IPS-18a (cell line): ENCODE measurements around the gene SLCO2B1.

ENCODE experiments used
- H3K27ac ChIP-seq: one replicate; pipeline ENCODE4 v1.5.1; 2013; ENCODE audit warnings: low read length
- H3K27me3 ChIP-seq: one replicate; pipeline ENCODE4 v1.6.1; 2013; ENCODE audit warnings: mild to moderate bottlenecking, low read length; ENCODE audit not compliant: control insufficient read depth, insufficient read depth
- H3K36me3 ChIP-seq: one replicate; pipeline ENCODE4 v1.6.1; 2013; ENCODE audit warnings: low read depth, low read length; ENCODE audit not compliant: control insufficient read depth
- H3K4me1 ChIP-seq: one replicate; pipeline ENCODE4 v1.6.1; 2013; ENCODE audit warnings: low read depth, low read length; ENCODE audit not compliant: control insufficient read depth
- H3K4me3 ChIP-seq: one replicate; pipeline ENCODE4 v1.5.1; 2013; ENCODE audit warnings: low read length
- H3K9ac ChIP-seq: one replicate; pipeline ENCODE4 v1.6.1; 2013; ENCODE audit warnings: mild to moderate bottlenecking, low read length, moderate library complexity
- H3K9me3 ChIP-seq: one replicate; pipeline ENCODE4 v1.6.1; 2013; ENCODE audit warnings: low read depth, low read length; ENCODE audit not compliant: control insufficient read depth

Gene SLCO2B1

DNA sequence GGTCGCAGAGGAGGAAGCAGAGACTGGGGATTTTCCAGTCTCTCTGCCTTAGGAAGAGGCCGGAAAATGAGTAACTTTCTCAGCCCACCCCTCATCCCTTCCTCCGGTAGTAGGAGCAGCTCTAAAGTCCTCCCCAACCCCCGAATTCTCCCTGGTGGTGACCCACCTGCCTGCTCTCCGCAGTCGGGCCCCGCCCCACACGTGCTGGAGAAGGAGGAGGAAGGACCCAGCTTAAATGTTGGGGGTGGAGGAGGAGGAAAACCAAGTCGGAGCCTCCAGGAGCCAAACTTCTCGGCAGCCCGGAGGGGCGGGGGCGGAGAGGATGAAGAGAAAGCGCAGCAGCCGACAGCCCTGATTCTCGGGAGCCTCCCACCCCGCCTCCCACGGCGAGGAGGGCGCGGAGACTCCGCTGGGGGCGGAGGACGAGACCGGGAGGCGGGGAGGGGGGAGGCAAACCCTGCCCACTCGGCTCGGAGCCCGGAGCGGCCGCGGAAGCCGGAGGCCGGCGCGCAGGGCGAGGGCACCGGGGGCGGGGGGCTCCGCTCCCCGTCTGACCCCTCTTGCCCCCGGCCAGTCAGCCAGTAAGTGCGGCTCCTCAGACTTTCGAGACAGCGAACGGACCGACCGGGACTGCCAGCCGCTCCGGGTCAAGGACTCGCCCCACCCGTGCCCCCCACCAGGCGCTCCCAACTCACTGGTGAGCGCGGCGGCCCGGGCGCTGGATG is 89.6 kb downstream of the SLCO2B1 start, which contains the start of gene TPBGL:
Gene TPBGL (plus strand): TSS at position 464 of the 725 bp plus-strand sequence. CDS start 276 bp downstream, outside the sequence.
- Histone ChIP-seq H3K4me1 (peaks cover 23% of the 10 kb centered on the region), H3K4me3 (peak within 1 kb of the TSS; percentile 39), H3K36me3 (no peaks in the 10 kb centered on the region), H3K27ac (no peak within 1 kb of the TSS), H3K9ac (no peak within 1 kb of the TSS), H3K27me3 (peaks cover 71% of the 10 kb centered on the region), H3K9me3 (no peaks in the 10 kb centered on the region)

DNA sequence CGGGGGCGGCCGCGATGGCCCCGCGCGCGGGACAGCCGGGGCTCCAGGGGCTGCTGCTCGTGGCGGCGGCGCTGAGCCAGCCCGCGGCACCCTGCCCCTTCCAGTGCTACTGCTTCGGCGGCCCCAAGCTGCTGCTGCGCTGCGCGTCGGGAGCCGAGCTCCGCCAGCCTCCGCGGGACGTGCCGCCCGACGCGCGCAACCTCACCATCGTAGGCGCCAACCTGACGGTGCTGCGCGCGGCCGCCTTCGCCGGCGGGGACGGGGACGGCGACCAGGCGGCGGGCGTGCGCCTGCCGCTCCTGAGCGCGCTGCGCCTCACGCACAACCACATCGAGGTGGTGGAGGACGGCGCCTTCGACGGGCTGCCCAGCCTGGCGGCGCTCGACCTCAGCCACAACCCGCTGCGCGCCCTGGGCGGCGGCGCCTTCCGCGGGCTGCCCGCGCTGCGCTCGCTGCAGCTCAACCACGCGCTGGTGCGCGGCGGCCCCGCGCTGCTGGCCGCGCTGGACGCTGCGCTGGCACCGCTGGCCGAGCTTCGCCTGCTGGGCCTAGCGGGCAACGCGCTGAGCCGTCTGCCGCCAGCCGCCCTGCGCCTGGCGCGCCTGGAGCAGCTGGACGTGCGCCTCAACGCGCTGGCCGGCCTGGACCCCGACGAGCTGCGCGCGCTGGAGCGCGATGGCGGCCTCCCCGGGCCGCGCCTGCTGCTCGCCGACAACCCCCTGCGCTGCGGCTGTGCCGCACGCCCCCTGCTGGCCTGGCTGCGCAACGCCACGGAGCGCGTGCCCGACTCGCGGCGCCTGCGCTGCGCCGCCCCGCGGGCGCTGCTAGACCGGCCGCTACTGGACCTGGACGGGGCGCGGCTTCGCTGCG is 90.4 kb downstream of the SLCO2B1 start:
- Histone ChIP-seq H3K27me3 (peaks cover 71% of the 10 kb centered on the region), H3K4me1 (peaks cover 16% of the 10 kb centered on the region), H3K27ac (no peak overlapping the region), H3K9ac (no peak overlapping the region), H3K36me3 (no peaks in the 10 kb centered on the region), H3K4me3 (peak overlapping the region; percentile 44), H3K9me3 (no peaks in the 10 kb centered on the region)

DNA sequence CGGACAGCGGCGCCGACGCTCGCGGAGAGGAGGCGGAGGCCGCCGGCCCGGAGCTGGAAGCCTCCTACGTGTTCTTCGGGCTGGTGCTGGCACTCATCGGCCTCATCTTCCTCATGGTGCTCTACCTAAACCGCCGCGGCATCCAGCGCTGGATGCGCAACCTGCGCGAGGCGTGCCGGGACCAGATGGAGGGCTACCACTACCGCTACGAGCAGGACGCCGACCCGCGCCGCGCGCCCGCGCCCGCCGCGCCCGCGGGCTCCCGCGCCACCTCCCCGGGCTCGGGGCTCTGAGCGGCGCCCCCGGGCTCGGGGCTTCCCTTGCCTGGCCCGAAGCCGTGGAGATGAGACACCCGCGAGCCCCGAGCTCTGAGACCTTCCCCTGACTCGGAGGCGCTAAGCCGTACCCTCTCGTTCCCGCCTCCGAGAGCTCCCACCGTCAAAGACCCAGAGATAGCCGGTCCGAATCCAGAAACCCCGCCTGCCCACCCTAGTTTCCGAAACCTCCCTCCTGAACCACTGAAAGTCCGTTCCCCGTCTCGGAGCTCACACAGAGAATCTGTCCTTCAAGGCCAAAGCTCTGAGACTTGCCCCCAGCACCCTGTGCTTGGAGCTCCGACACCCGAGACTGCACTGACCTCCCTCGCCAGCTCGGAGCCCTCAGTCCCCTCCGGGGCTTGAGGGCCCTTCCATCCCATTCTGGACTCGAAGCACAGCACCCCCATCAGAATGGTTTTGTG is 91.2 kb downstream of the SLCO2B1 start:
- H3K9me3 ChIP-seq, result no peaks in the 10 kb centered on the region
- peaks cover 71% of the 10 kb centered on the region for H3K27me3 ChIP-seq
- no peak overlapping the region for H3K9ac ChIP-seq
- H3K4me1 ChIP-seq, result peaks cover 14% of the 10 kb centered on the region
- H3K27ac ChIP-seq, result no peak overlapping the region
- H3K4me3 ChIP-seq, result peak overlapping the region; percentile 44
- H3K36me3 ChIP-seq, result no peaks in the 10 kb centered on the region

DNA sequence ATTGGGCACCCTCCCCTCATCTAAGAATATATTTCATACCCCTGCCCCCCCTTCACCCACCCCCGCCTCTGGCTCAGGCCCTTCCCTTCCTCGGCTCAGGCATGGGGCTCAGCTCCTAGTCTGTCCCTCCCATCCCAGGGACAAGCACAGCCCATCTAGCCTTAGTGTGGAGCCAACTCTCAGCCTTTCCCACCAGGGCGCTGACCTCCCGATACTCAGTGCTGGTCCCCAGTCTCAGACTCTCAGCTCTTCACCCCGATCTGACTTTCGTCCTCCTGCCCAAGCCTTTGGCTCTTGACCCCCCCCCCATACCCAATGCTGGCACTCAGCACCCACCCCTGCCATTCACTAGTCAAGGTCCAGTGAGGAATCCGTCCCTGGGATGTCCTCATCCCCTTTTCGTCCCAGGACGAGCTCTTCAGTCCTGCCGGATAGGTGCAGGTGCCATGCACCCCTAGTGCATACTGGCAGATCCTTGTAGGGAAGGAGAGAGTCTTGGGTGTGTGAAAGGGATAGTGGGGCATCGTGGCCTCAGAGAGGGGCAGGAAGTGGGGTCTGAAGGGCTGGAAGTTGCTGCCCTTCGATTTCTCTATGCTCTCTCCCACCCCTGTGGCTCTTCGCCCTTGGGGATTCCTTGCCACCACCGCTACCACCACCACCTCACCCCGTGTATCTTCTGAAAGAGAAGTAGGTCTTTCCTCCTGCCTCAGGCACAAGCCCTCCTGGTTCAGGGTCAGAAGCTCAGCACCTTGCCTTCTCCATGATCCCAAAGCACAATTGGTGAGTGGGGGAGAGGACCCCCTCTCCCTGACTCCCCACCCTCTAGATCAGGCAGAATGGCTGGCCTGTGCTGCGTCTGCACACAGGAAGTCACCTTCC is 92.1 kb downstream of the SLCO2B1 start:
- Histone ChIP-seq H3K27me3 (peaks cover 70% of the 10 kb centered on the region), H3K9ac (no peak overlapping the region), H3K4me3 (no peak overlapping the region), H3K27ac (no peak overlapping the region), H3K36me3 (no peaks in the 10 kb centered on the region), H3K4me1 (peaks cover 14% of the 10 kb centered on the region), H3K9me3 (no peaks in the 10 kb centered on the region)

DNA sequence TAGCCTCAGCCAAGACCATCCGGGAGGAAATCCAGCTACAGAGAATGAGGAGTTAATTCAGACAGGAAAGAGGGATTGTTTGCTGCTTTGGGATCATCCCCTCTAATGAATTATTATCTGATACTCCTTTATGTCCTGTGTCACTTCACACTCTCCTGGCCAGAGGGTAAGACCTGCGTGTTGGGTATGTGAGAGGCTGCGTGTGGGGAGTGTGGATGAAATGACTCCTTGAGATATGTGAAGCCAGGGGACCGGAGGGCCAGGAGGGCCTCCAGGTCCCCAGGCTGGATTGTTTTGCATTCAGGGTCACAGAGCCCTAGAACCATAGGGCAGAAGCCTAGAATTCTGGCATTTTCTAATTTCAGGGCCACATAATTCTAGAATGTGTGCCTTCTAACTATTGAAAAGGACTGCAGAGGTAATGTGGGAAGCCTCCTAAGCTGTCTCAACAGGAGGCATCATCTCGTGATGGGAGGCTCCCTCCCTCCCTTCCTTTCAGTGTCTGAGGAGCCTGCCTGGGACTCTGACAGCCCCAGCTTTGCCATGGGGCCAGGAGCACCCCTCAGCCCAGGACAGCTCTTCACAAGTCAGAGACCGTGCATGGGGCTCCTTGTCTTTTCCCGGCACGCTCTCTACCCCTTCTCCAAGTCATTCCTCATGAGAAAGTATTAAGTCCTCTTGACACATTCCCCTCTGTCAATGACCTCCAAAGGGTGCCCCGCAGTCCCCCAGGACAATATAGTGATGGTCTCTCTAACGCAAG is 93.3 kb downstream of the SLCO2B1 start:
- Histone ChIP-seq H3K9me3 (no peaks in the 10 kb centered on the region), H3K27me3 (peaks cover 57% of the 10 kb centered on the region), H3K27ac (no peak overlapping the region), H3K36me3 (no peaks in the 10 kb centered on the region), H3K4me3 (no peak overlapping the region), H3K9ac (no peak overlapping the region), H3K4me1 (peaks cover 11% of the 10 kb centered on the region)

DNA sequence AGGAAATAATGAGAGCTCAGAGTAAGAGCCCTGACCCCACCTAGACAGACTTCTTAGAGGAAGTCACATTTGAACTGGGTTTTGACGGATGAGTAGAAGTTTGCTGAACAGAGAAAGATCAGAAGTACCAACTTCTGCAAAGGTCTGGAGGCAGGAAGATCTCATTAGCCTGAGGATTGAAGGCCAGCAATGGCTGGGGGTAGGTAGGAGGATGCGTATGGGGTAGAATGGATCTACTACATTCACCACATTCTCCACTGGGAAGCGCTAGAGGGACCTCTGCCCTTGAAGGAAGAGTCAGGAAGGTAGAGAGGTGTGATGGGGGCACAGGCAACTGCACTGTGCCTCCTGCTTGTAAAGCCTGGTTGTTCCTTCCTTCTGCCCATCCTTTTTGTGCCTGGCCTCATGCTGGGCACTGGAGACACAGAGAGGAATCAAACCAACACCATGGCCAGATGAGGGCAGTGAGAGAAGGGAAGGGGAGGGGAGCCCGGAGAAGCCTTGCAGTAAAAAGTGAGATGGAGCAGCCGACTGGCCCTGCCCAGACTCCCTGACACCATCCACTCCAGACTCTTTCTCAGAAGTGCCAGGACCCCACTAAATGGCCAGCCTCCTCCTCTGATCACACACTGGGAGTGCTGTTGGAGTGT is 94.6 kb downstream of the SLCO2B1 start:
- H3K27me3 ChIP-seq, result peaks cover 45% of the 10 kb centered on the region
- H3K9me3 ChIP-seq, result no peaks in the 10 kb centered on the region
- H3K9ac ChIP-seq, result no peak overlapping the region
- no peaks in the 10 kb centered on the region for H3K36me3 ChIP-seq
- peaks cover 3% of the 10 kb centered on the region for H3K4me1 ChIP-seq
- no peak overlapping the region for H3K4me3 ChIP-seq
- H3K27ac ChIP-seq, result no peak overlapping the region

DNA sequence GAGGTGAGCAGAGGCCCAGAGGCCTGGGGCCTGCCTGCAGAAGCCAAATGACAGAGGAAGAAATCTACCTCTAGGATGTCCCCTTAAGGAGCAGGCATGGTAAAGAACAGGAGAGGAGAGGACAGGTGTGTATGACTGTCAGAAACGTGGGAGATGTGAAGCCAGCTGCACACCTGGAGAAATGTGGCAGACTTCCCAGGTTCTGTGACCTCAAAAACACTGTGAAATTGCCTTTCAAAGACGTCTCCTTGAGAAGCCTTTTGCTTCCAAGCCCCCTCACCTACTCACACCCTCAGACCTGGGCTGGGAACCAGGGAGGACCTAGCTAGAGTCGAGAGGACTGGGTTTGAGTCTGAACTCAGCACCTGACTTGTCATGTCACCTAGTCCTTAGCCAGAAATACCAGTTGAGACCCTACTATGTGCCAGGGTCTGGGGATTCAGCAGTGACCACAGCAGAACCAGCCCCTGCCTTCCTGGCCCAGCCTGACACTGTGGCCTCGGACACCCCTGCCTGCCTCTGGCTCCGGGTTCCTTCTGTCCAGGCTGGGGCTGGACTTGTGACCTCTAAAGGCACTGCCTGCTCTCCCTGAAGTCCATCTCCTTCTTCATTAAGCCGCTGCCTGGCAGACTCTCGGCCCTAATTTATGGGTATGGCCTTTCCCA is 95.2 kb downstream of the SLCO2B1 start:
- no peaks in the 10 kb centered on the region for H3K9me3 ChIP-seq
- H3K4me1 ChIP-seq, result peaks cover 3% of the 10 kb centered on the region
- no peak overlapping the region for H3K4me3 ChIP-seq
- H3K9ac ChIP-seq, result no peak overlapping the region
- peaks cover 38% of the 10 kb centered on the region for H3K27me3 ChIP-seq
- H3K36me3 ChIP-seq, result no peaks in the 10 kb centered on the region
- no peak overlapping the region for H3K27ac ChIP-seq

DNA sequence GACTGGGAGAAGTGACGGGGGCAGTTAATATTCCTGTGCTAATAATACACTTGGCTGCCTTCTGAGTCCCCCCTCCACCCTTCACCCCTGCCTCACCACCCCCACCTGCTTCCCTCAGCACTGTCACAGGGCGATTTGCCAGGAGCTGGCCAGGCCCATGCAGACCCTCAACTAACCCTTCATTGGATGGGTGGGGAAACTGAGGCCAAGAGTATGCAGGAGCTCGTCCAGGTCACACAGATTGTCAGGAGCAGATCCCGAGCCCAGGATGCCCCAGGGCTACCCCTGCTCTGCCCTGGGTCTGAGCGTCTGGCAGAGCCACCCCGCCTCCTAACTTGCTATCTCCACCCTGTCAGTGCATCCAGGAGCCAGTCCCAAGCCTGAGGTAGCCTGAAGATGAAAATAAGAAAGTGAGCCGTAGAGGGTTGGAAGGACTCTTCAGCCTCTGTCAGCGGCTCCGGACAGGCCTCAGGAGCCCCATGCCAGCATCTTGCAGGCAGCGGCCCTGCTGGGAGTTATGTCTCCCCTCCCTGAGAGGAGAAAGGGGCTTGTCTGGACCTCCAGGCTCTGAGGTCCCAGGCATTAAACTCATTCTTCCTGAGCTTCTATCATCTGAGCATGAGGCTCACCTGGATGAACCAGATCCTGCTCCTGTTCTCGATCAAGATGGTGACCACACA is 95.9 kb downstream of the SLCO2B1 start:
- Histone ChIP-seq H3K27me3 (peaks cover 35% of the 10 kb centered on the region), H3K4me3 (no peak overlapping the region), H3K9ac (no peak overlapping the region), H3K36me3 (no peaks in the 10 kb centered on the region), H3K9me3 (no peaks in the 10 kb centered on the region), H3K4me1 (peaks cover 3% of the 10 kb centered on the region), H3K27ac (no peak overlapping the region)

DNA sequence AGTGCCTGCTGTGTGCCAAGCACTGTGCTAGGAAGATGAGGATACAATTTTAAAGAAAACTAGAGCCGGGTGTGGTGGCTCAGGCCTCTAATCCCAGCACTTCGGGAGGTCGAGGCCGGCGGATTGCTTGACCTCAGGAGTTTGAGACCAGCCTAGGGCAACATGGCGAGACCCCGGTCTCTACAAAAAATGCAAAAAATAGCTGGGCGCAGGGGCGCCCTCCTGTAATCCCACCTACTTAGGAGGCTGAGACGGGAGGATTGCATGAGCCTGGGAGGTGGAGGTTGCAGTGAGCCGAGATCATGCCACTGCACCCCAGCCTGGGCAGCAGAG is 98.0 kb downstream of the SLCO2B1 start:
- Histone ChIP-seq H3K36me3 (no peaks in the 10 kb centered on the region), H3K27me3 (peaks cover 14% of the 10 kb centered on the region), H3K4me3 (no peak overlapping the region), H3K4me1 (no peaks in the 10 kb centered on the region), H3K27ac (no peak overlapping the region), H3K9me3 (no peaks in the 10 kb centered on the region), H3K9ac (no peak overlapping the region)
